Sciatic nerve (tissue), 2 donors: ENCODE results near the gene PPM1H. TPM values are rescaled to one million over a fixed set of nuclear protein-coding genes. Genes with fewer than 3 reads are reported as not detected.

Experiments used
- ATAC-seq: fragments of 200-7000 bp; cut with Tn5 transposase; one replicate; pipeline ENCODE4 v1.9.1; 2020; ENCODE audit warnings: mild to moderate bottlenecking, moderate library complexity
- DNase-seq: peaks from one replicate; pipeline ENCODE4 v3.0.0-alpha.2; 2020; ENCODE audit warnings: low spot score
- intact Hi-C: fragments of 100-400 bp; cut with DNase I; formaldehyde crosslinking; loops from one replicate; pipeline ENCODE4 v1.14.2; 2022
- total RNA-seq: library from RNA; stranded (reverse); fragmentation: NEBNext Ultra II Directional; extraction: Animal tissue kit (Norgen Biotek cat#: 25700); gene quantifications from one replicate; pipeline ENCODE4 v1.2.1, GENCODE V29; 2021
- donor health status: DM: no; HTN: no; CAD: no.
- donor health status: DM: no; HTN: no; CAD: no.

Gene PPM1H
- total RNA-seq, 1 donor from 2014 or later, result 12.3 TPM

GRCh38 chr12:62712681-62713573, 222.0 kb downstream of the PPM1H start:
- DNase-seq (no peak), ATAC-seq (no peak)
- intact Hi-C loops, result no loop called here

- DNase-seq, result no peak
- ATAC-seq, result no peak
- intact Hi-C loops, result no loop called here
These were observed 223.2 kb downstream of the PPM1H start for GRCh38 chr12:62711631-62712241.

- intact Hi-C loops, result no loop called here
- DNase-seq (no peak), ATAC-seq (no peak)
These were observed 225.6 kb downstream of the PPM1H start for GRCh38 chr12:62709311-62709710.

- DNase-seq, result no peak
- no peak for ATAC-seq
- intact Hi-C loops, result no loop called here
These were observed 227.0 kb downstream of the PPM1H start for GRCh38 chr12:62707939-62708338.

- intact Hi-C loops, result no loop called here
- no peak for DNase-seq
- no peak for ATAC-seq
These were observed 229.1 kb downstream of the PPM1H start for GRCh38 chr12:62705846-62706245.

- peak; percentile 25 for ATAC-seq
These were observed 232.0 kb downstream of the PPM1H start for GRCh38 chr12:62703011-62703380.

GRCh38 chr12:62701492-62701891, 233.5 kb downstream of the PPM1H start:
- no peak for ATAC-seq
- no peak for DNase-seq
- intact Hi-C loops, result no loop called here

More at GRCh38 chr12:62703011-62703380, 232.0 kb downstream of the PPM1H start:
- intact Hi-C loops, result no loop called here
- DNase-seq, result no peak

- intact Hi-C loops, result no loop called here
These were observed 234.7 kb downstream of the PPM1H start for GRCh38 chr12:62700091-62700880.

GRCh38 chr12:62698701-62699101, 236.2 kb downstream of the PPM1H start:
- ATAC-seq (no peak), DNase-seq (no peak)
- intact Hi-C loops, result no loop called here

More at GRCh38 chr12:62700091-62700880, 234.7 kb downstream of the PPM1H start:
- DNase-seq, result no peak
- no peak for ATAC-seq

- intact Hi-C loops, result no loop called here
- ATAC-seq (peak; percentile 70), DNase-seq (no peak)
These were observed 237.1 kb downstream of the PPM1H start for GRCh38 chr12:62697893-62698292.

- DNase-seq, result no peak
- intact Hi-C loops, result no loop called here
- ATAC-seq, result no peak
These were observed 239.3 kb downstream of the PPM1H start for GRCh38 chr12:62695696-62696095.

GRCh38 chr12:62694632-62695031, 240.3 kb downstream of the PPM1H start:
- DNase-seq, result no peak
- intact Hi-C loops, result no loop called here
- no peak for ATAC-seq

GRCh38 chr12:62694116-62694515, 240.8 kb downstream of the PPM1H start:
- no peak for ATAC-seq
- intact Hi-C loops, result no loop called here

GRCh38 chr12:62693376-62694050, 241.4 kb downstream of the PPM1H start:
- intact Hi-C loops, result no loop called here
- DNase-seq (no peak), ATAC-seq (peak; percentile 31)

More at GRCh38 chr12:62694116-62694515, 240.8 kb downstream of the PPM1H start:
- DNase-seq, result no peak

GRCh38 chr12:62692884-62693283, 242.1 kb downstream of the PPM1H start:
- no peak for DNase-seq
- ATAC-seq, result peak; percentile 6
- intact Hi-C loops, result no loop called here

GRCh38 chr12:62691309-62691708, 243.6 kb downstream of the PPM1H start:
- intact Hi-C loops, result no loop called here
- no peak for DNase-seq
- ATAC-seq, result no peak

GRCh38 chr12:62689042-62689839, 245.7 kb downstream of the PPM1H start:
- intact Hi-C loops, result no loop called here
- DNase-seq (no peak), ATAC-seq (no peak)

- intact Hi-C loops, result no loop called here
- no peak for DNase-seq
- no peak for ATAC-seq
These were observed 248.0 kb downstream of the PPM1H start for GRCh38 chr12:62686938-62687337.
